ENCODE results near the gene DYNC2I2. TPM values are rescaled to one million over a fixed set of nuclear protein-coding genes. Genes with fewer than 3 reads are reported as not detected.
A peak's percentile ranks its signal among the peaks of the same experiment; 100 is the strongest.

DYNC2I2 gene
- total and polyA plus RNA-seq, 2 of the 4 experiments (the other 2 are of a cell fraction): 33.7 to 37.1 TPM

DNA sequence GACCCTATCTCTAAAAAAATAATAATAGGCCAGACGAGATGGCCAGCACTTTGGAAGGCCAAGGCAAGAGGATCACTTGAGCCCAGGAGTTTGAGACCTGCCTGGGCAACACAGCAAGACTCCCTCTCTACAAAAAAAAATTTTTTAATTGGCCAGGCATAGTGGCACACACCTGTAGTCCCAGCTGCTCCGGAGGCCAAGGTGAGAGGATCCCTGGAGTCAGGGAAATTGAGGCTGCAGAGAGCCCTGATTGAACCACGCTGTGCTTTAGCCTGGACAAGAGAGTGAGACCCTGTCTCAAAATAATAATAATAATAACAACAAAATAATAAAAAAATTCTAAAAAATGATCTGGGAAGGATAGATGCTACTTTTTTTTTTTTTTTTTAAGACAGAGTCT is 1.1 kb upstream of the DYNC2I2 start:
- no peak overlapping the region for H3K14ac ChIP-seq (replicated peaks; ENCODE audit: low read depth, low read length)
- no peak overlapping the region for H3K27ac ChIP-seq (ENCODE audit: insufficient read depth, low read length)
- 83% methylated on average over 1 of the region's 3 CpGs; no CpG with 5 or more reads in 1 of the 2 experiments for WGBS, 2 experiments (ENCODE audit: extremely low coverage in 2 of 2, insufficient read length in 1 of 2)
- in situ Hi-C loops (cut with MboI; ENCODE audit: low sequenced_read_pairs): no loop called here
- no peaks in the 10 kb centered on the region for H3K9me1 ChIP-seq (ENCODE audit: insufficient read depth, low read length)
- H4K5ac ChIP-seq (ENCODE audit: low read depth, low read length): peak overlapping the region; percentile 100
- ChIA-PET POLR2A (ENCODE audit: unreplicated experiment) (no interaction called here), CTCF (no interaction called here)
- peak overlapping the region; percentile 100; the same call in 1 of the 2 replicates for H3K4ac ChIP-seq (ENCODE audit: low read depth, low read length)
- H2AK9ac ChIP-seq (replicated peaks; ENCODE audit: low read depth, low read length, poor library complexity): no peak overlapping the region
- H4K20me1 ChIP-seq (ENCODE audit: insufficient read depth, low read length): no peaks in the 10 kb centered on the region
- peak overlapping the region; percentile 11; the same call in 1 of the 3 replicates for H2BK15ac ChIP-seq (ENCODE audit: low read depth, low read length)
- H3K4me2 ChIP-seq (ENCODE audit: low read depth, low read length): no peak overlapping the region
- no peak overlapping the region for H3K9ac ChIP-seq (ENCODE audit: low read depth, low read length)
- H3K4me3 ChIP-seq (ENCODE audit: insufficient read depth, low read depth, low read length): no peak overlapping the region
- no peaks in the 10 kb centered on the region for H3K27me3 ChIP-seq (ENCODE audit: control insufficient read depth, insufficient read depth, low read length)
- no peak overlapping the region for H3K23ac ChIP-seq (ENCODE audit: low read depth, low read length)
- H2BK20ac ChIP-seq (ENCODE audit: low read depth, low read length): no peak overlapping the region
- peak overlapping the region; percentile 61 for H2AK5ac ChIP-seq (ENCODE audit: low read depth, low read length)
- H2BK5ac ChIP-seq (ENCODE audit: low read depth, low read length, poor library complexity, severe bottlenecking): no peak overlapping the region
- H4K91ac ChIP-seq (ENCODE audit: insufficient read depth, low read depth, low read length): no peak overlapping the region
- H3K4me1 ChIP-seq (ENCODE audit: control insufficient read depth, insufficient read depth, low read length): no peaks in the 10 kb centered on the region
- no peak for DNase-seq
- H2BK120ac ChIP-seq (ENCODE audit: low read depth, low read length): peak overlapping the region; percentile 30; the same call in 1 of the 2 replicates
- no peaks in the 10 kb centered on the region for H3K9me3 ChIP-seq (ENCODE audit: control insufficient read depth, insufficient read depth, low read length)
- TF ChIP-seq MAZ (IDR thresholded peaks at IDR 0.05; ENCODE audit: borderline replicate concordance, low read depth, low read length) (no peak), MAFK (IDR thresholded peaks at IDR 0.05; ENCODE audit: low read depth, low read length) (no peak), BHLHE40 (IDR thresholded peaks at IDR 0.05; ENCODE audit: low read depth, low read length) (no peak), POLR2A (IDR thresholded peaks at IDR 0.05; ENCODE audit: low read depth, low read length) (no peak), RFX5 (IDR thresholded peaks at IDR 0.05; ENCODE audit: low read depth, low read length) (no peak), NFE2L2 (IDR thresholded peaks at IDR 0.05; ENCODE audit: low read depth, low read length) (no peak), CEBPB (IDR thresholded peaks at IDR 0.05; ENCODE audit: low read depth, low read length) (no peak), CHD1 (IDR thresholded peaks at IDR 0.05; ENCODE audit: low read depth, low read length) (no peak), MXI1 (IDR thresholded peaks at IDR 0.05; ENCODE audit: borderline replicate concordance, low read depth, low read length) (no peak), FOS (IDR thresholded peaks at IDR 0.05; ENCODE audit: low read depth, low read length) (no peak), SMC3 (IDR thresholded peaks at IDR 0.05; ENCODE audit: low read depth, low read length) (no peak), RAD21 (IDR thresholded peaks at IDR 0.05; ENCODE audit: low read length) (no peak), RCOR1 (IDR thresholded peaks at IDR 0.05; ENCODE audit: insufficient replicate concordance, low read length) (no peak)
- TF ChIP-seq, protein P1, sequence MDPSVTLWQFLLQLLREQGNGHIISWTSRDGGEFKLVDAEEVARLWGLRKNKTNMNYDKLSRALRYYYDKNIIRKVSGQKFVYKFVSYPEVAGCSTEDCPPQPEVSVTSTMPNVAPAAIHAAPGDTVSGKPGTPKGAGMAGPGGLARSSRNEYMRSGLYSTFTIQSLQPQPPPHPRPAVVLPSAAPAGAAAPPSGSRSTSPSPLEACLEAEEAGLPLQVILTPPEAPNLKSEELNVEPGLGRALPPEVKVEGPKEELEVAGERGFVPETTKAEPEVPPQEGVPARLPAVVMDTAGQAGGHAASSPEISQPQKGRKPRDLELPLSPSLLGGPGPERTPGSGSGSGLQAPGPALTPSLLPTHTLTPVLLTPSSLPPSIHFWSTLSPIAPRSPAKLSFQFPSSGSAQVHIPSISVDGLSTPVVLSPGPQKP (IDR thresholded peaks at IDR 0.05; ENCODE audit: borderline replicate concordance, low read depth, low read length): no peak
- TF ChIP-seq, protein P2, sequence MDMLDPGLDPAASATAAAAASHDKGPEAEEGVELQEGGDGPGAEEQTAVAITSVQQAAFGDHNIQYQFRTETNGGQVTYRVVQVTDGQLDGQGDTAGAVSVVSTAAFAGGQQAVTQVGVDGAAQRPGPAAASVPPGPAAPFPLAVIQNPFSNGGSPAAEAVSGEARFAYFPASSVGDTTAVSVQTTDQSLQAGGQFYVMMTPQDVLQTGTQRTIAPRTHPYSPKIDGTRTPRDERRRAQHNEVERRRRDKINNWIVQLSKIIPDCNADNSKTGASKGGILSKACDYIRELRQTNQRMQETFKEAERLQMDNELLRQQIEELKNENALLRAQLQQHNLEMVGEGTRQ (IDR thresholded peaks at IDR 0.05; ENCODE audit: low read depth, low read length): no peak
- TF ChIP-seq, protein P3, sequence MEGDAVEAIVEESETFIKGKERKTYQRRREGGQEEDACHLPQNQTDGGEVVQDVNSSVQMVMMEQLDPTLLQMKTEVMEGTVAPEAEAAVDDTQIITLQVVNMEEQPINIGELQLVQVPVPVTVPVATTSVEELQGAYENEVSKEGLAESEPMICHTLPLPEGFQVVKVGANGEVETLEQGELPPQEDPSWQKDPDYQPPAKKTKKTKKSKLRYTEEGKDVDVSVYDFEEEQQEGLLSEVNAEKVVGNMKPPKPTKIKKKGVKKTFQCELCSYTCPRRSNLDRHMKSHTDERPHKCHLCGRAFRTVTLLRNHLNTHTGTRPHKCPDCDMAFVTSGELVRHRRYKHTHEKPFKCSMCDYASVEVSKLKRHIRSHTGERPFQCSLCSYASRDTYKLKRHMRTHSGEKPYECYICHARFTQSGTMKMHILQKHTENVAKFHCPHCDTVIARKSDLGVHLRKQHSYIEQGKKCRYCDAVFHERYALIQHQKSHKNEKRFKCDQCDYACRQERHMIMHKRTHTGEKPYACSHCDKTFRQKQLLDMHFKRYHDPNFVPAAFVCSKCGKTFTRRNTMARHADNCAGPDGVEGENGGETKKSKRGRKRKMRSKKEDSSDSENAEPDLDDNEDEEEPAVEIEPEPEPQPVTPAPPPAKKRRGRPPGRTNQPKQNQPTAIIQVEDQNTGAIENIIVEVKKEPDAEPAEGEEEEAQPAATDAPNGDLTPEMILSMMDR (conservative IDR thresholded peaks at IDR 0.05; ENCODE audit: low read depth, low read length): no peak
- no peak overlapping the region for H2AFZ ChIP-seq (replicated peaks; ENCODE audit: low read length, poor library complexity)
- H3K18ac ChIP-seq (ENCODE audit: low read depth, low read length): no peak overlapping the region
- H3K56ac ChIP-seq (ENCODE audit: extremely low read depth, insufficient read depth, low read length): no peak overlapping the region
- H3K36me3 ChIP-seq (ENCODE audit: control insufficient read depth, insufficient read depth, low read length): no peaks in the 10 kb centered on the region
- dilution Hi-C loops (cut with HindIII; ENCODE audit: low sequenced_read_pairs, unreplicated experiment): no loop called here
- intact Hi-C loops (cut with micrococcal nuclease): loop anchor here (2.0 kb wide), 1 partner anchor 31 kb away; the partner anchor contains the start of gene SET
- no TSS peak for BruUV-seq (replicated peaks)
- H4K8ac ChIP-seq (ENCODE audit: low read depth in 2 of 2, low read length in 2 of 2): peak overlapping the region; percentile 99 to 100
- H3K79me1 ChIP-seq (ENCODE audit: low read depth in 1 of 2, low read length in 2 of 2): peaks cover 10 to 18% of the 10 kb centered on the region in 2 experiments; a peak in 3 of 4 replicates
- ATAC-seq (ENCODE audit: low read depth): no peak
